Stimulated activated CD4-positive, alpha-beta T cell treated with anti-CD3 and anti-CD28 coated beads, Interleukin-4, amount 100 ng/mL, for 4 hours (primary cell): ENCODE data around the gene SEPTIN6.

ENCODE experiments used
- DNase-seq, 2 experiments: peaks; one replicate each; pipeline ENCODE4 v3.0.0-alpha.2; 2020

Gene SEPTIN6

GRCh38 chrX:119693040-119693995 is at the start of gene SEPTIN6:
SEPTIN6 (minus strand) TSS chrX:119693168; CDS start chrX:119693105, 63 bp downstream.
- peak; percentile 68 to 76 for DNase-seq

- DNase-seq, result no peak
Measured at GRCh38 chrX:119738742-119739141, 45.8 kb upstream of the SEPTIN6 start.

- no peak for DNase-seq
Measured at GRCh38 chrX:119736206-119736764, 43.3 kb upstream of the SEPTIN6 start.

GRCh38 chrX:119735467-119735866 is 42.5 kb upstream of the SEPTIN6 start:
- no peak for DNase-seq

GRCh38 chrX:119734897-119735339 is 42.0 kb upstream of the SEPTIN6 start:
- DNase-seq, result no peak

GRCh38 chrX:119729408-119730201 is 36.6 kb upstream of the SEPTIN6 start:
- DNase-seq, result peak; percentile 45 to 54

DNA sequence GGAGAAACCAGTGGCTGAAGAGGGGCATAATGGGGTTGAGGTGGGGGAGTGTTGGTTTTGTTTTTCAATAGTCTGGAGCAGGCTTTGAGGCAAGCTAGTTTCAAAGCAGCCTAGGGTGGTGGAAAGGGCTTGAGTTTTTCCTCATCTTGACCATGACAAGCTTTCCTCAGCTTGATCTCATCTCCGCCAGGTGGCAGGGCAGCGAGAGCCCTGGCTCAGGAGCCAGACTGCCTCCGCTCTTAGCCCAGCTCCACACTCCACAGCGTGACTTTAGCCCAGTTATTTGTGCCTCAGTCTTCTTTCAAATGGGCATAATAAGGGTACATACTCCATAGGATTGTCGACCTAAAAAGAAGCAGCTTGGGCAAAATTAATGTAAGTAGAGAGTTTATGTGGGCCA is 35.5 kb upstream of the SEPTIN6 start:
- DNase-seq, result no peak

- DNase-seq, result peak in 1 of 2 experiments; percentile 1
Measured at GRCh38 chrX:119726900-119727555, 34.1 kb upstream of the SEPTIN6 start.

DNA sequence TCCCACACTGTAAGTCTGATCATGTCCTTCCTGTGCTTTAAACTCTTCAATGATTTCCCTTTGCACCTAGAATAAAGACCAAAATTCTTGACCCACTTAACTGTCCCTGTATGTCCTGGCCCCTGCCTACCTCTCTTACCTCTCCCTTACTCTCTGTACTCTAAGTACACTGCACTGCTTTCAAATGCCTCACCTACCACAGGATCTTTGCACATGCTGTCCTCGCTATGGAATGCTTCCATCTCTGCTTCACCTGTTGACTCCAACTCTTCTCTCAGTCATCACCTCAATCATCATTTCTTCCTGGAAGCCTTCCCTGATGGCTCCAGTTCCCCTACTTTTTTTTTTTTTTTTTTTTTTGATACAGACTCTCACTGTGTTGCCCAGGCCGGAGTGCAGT is 29.0 kb upstream of the SEPTIN6 start:
- DNase-seq, result no peak

GRCh38 chrX:119721487-119721886 is 28.5 kb upstream of the SEPTIN6 start:
- DNase-seq, result no peak

DNA sequence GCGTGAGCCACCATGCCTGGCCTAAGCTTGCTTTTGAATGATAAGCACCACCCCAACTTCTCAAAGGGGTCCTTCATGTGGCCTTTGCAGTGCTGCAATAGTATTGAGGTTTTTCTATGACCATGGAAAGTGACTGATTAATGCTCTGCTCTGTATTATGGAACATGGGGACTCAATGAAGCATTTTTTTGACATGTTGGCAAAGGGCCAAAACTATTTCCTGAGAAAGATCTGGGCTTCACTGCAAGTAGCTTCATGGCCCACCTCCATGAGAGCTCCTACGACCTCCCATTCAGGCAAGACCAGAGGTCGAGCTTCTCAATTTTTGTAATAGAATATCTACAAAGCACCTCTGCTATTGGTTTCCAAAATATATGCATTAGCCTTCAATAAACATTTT is 16.7 kb upstream of the SEPTIN6 start:
- DNase-seq, result no peak

GRCh38 chrX:119708936-119709335 is 16.0 kb upstream of the SEPTIN6 start:
- no peak for DNase-seq

DNA sequence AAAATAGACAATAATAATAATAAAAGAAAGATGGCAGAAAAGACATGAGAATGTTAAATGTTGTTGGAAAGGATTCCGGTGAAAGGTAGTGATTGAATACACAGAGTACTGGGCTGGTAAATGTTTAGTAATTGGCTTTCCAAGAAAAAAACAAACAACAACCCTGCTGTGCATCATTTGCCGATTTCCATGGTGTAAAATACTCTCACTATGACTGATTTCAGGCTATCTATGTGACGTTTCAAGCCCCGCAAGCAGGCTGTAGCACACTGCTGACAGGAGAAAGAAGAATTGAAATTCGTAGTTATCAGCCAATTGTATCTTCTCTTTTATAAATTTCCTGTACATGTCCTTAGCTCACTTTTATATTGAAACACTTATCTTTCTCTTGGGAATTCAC is 13.6 kb upstream of the SEPTIN6 start:
- no peak for DNase-seq

- DNase-seq, result no peak
Measured at GRCh38 chrX:119698845-119699244, 5.9 kb upstream of the SEPTIN6 start.

- DNase-seq, result no peak
Measured at GRCh38 chrX:119696251-119696890, 3.4 kb upstream of the SEPTIN6 start.

DNA sequence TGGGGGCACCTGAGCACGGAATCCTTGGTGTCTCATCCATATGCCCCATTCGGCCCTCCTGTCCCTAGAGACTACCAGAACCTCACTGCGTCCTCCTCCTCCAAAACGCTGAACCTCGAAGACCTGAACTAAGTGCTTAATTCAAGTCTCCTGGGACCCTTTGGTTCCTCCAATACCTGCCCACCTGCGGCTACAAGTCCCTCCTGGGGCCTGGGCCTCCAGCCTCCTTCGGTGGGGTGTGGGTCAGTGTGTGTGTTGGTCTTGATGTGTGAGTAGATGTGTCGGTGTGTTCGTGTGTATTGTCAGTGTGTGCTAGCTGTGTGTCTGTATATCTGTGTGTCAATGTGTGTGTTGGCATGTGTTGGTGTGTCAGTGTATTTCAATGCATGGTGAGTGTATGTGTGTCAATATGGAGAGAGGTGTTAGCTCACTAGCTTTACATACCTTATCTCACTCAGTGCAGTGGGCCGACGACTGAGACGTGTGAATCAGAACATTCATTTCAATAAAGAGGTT is 2.6 kb upstream of the SEPTIN6 start:
- no peak for DNase-seq

DNA sequence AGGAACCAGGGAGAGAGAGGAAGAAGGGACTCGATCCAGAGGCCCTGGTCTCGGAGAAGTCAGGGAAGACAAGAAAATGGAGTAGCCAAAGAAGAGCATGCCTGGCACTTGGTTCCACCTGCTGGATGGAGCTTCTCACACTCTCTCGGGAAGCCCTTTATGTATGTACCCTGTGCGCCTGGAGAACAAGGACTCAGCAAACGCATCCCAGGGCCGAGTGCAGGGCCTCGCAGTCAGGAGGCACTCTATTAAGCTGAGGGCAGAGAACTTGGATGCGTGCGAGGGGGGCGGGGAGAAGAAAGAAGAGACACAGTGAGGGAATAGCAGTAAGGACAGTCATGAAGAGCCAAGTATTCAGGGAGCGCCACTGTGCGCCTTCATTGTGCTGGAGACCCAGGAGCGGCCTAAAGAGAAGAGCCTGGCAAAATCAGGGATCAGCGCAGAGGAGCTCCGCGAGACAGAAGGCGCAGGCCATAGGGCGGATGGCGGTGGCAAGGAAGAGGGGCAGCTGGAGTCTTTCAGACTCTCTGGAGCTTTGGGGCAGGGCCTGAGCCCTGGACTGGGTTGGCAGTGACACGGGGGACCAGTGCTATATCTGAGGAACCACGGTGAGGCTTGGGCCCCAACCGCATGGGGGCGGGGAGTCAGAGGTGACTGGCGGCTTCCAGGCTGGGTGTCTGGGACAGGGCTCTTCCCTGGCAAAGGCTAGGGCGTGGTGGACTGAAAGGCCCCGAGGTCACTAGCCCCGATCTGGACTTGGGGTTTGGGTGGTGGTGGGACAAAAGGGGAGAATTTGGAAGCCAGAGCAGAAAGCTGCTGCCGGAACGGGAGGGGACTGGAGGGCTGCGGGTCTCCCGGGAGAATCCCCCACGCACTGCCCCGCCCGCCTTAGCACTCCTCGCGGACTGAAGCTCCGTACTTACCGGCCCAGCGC is 1.9 kb upstream of the SEPTIN6 start:
- DNase-seq, result no peak

GRCh38 chrX:119693996-119694451 is 1.1 kb upstream of the SEPTIN6 start:
- DNase-seq, result no peak

DNA sequence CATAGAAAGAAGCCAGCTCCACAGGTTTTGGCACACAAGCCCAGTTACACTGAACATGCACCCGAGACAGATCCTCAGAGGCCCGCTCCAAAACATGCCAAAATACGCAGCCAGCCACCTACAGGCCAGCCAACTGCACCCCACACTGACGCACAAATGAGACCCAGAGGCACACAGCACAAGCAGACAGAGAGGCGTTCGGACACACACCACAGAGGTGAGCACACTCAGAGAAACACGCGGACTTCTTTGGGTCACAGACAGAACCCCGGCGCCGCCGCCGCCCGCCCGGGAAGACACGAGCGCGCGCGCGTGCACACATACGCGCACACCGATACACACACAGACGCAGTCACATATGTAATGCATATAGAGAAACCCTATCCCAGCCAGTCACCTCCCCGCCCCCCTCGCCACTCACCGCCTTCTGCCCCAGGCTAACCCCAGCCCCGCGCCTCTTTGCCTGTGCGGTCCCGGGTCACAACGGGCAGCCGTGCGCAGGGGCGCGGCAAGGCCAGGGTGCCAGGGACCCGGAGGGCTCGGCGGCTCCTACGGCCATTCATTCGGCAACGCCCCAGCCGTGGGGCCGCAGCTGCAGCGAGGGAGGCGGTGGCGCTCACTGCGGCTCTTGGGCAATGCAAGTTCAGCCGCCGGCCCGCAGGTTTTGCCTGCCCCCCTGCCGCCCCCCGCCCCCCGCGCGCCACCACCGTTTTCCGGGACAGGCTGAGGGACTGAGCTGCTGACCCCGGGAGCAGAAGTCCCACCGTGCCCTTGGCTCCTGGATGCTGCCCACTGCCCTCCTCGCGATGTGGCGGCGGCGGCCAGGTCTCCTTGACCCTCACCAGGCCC is 553 bp downstream of the SEPTIN6 start:
- peak; percentile 49 to 56 for DNase-seq
